Dermis blood vessel endothelial cell (primary cell): ENCODE data around the gene EIF3I. TPM values are rescaled to one million over a fixed set of nuclear protein-coding genes. Genes with fewer than 3 reads are reported as not detected.
A peak's percentile ranks its signal among the peaks of the same experiment; 100 is the strongest.

Source experiments
- DNase-seq: peaks from one replicate; pipeline ENCODE4 v3.0.0; 2010
- total RNA-seq: library from RNA; depleted of rRNA; stranded (reverse); fragments of >200 nt; gene quantifications from 2 replicates; pipeline ENCODE4 v1.2.3, GENCODE V29; 2014

The EIF3I gene
- total RNA-seq, 1 donor from 2014 or later, result 353 TPM

DNA sequence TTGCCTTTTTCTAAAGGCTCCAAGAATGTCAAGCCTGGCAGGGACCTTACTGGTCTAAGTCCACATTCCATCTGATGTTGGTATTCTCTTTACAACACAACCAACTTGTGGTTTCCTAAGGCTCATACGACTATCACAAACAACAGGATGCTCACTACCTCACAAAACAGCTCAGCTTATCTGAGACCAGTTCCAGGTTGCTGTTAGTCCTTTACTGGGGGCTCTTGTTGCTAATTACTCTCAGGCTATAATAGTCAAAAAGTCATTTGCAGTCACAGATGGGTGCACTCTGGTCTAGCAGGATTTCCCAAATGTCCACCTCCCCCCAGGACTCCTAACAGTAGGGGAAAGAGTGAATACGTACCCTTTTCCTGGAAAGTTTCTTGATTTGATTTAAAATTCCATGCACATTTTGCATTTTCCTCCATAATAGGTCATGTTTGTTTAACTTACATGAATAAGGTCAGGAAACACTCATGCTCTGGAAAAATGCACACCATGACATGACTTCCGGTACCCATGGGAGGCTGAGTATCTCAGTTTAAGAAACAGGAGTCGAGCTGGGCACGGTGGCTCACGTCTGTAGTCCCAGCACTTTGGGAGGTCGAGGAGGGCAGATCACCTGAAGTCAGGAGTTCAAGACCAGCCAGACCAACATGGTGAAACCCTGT is 44.8 kb downstream of the EIF3I start:
- peak; percentile 99 for DNase-seq

DNA sequence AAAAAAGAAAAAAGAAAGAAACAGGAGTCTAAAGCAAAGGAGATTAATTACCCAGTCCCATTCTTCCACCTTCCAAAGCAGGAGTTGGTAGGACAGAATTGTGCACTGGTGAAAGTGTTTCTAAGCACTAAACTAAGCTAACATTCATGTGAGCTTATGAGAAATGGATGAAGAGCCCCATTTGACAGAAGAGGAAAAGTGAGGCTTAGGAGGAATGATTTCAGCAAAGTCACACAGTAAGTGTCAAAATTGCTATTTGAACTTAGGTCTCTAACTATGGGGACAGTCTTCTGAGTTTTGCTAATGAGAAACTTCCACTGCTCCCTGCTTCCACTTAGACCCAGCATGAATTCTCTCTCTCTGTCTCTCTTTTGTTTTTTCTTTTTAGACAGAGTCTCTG is 47.5 kb downstream of the EIF3I start:
- DNase-seq, result no peak

DNA sequence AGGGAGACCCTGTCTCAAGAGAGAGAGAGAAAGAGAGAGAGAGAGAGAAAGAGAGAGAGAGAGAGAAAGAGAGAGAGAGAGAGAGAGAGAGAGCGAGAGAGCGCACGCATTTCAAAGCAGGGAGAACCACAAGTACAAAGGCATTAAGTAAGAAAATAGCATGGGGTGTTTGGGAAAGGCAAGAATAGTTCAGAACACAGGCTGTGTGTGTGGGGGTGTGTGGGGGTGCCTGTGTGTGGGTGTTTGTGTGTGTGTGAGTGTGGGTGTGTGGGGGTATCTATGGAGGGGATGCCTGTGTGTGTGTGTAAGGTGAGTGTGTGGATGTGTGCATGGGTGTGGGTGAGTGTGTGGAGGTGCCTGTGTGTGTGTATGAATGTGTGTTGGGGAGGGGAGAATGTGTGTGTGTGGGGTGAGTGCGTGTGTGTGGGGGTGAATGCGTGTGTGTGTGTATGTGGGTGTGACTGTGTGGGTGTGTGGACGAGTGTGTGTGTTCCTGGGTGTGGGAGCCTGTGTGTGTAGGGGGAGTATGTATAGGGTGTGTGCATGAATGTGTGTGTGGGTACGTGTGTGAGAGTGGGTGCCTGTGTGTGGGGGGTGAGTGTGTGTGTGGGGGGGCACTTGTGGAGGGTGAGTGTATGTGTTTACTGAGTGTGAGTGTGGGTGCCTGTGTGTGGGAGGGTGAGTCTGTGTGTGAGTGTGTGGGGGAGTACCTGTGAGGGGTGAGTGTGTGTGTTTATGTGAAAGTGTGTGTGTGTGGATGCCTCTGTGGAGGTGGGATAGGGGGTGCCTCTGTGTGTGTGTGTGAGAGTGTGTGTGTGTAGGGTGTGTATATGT is 50.6 kb downstream of the EIF3I start:
- DNase-seq, result no peak

DNA sequence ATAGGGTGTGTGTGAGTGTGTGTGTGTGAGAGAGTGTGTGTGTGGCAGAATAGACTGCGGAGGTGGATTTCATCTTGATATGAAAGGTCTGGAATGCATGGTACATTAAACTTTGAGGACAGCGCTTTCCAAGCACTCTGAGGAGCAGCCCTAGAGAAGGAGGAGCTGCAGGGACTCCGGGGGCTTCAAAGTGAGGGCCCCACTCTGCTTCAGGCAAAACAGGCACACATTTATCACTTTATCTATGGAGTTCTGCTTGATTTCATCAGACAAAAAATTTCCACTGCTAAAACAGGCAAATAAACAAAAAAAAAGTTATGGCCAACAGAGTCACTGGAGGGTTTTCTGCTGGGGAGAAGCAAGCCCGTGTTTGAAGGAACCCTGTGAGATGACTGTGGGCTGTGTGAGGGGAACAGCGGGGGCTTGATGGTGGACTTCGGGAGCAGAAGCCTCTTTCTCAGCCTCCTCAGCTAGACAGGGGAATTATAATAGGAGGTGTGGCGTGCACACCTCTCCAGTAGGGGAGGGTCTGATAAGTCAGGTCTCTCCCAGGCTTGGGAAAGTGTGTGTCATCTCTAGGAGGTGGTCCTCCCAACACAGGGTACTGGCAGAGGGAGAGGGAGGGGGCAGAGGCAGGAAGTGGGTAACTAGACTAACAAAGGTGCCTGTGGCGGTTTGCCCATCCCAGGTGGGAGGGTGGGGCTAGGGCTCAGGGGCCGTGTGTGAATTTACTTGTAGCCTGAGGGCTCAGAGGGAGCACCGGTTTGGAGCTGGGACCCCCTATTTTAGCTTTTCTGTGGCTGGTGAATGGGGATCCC is 51.4 kb downstream of the EIF3I start:
- DNase-seq, result peak; percentile 28

DNA sequence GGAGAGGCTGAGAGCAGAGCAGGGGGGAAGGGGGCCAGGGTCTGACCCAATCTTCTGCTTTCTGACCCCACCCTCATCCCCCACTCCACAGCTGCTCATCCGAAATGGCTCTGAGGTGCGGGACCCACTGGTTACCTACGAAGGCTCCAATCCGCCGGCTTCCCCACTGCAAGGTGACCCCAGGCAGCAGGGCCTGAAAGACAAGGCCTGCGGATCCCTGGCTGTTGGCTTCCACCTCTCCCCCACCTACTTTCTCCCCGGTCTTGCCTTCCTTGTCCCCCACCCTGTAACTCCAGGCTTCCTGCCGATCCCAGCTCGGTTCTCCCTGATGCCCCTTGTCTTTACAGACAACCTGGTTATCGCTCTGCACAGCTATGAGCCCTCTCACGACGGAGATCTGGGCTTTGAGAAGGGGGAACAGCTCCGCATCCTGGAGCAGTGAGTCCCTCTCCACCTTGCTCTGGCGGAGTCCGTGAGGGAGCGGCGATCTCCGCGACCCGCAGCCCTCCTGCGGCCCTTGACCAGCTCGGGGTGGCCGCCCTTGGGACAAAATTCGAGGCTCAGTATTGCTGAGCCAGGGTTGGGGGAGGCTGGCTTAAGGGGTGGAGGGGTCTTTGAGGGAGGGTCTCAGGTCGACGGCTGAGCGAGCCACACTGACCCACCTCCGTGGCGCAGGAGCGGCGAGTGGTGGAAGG is 52.6 kb downstream of the EIF3I start:
- DNase-seq, result no peak

DNA sequence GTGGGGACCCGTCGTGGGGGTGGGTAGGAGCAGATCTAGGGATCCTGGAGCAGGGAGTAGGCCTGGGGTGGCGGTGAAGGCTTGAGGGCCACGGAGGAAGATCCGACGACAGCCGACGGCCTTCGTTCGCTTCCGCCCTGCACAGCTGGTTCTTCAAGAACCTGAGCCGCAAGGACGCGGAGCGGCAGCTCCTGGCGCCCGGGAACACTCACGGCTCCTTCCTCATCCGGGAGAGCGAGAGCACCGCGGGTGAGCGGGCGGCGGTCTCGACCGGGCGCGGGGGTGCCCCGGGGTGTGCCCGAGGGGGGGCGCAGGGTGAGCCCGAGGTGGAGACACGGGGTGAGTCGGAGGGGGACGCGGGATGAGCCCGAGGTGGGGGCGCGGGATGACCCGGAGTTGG is 53.2 kb downstream of the EIF3I start:
- DNase-seq, result no peak

DNA sequence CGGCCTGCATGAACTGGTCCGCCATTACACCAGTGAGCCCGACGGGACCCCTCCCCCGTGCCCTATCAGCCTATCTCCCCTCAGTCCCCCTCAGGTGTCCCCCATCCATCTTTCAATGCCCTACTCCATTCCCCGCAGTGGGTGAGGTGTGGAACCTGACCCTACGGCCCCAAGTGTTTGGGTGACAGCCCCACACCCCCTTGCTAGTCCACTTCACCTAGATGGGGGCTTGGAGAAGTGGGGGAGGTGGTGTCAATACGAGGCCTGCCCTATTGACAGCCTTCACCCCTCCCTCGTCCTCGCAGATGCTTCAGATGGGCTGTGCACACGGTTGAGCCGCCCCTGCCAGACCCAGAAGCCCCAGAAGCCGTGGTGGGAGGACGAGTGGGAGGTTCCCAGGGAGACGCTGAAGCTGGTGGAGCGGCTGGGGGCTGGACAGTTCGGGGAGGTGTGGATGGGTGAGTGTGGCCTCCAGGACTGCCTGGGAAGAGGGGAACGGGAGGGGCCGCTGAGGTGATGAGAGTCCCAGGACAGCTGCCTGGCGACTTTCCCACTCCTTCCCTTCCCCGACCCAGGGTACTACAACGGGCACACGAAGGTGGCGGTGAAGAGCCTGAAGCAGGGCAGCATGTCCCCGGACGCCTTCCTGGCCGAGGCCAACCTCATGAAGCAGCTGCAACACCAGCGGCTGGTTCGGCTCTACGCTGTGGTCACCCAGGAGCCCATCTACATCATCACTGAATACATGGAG is 54.0 kb downstream of the EIF3I start:
- no peak for DNase-seq

Other genes starting within 250 kb of the EIF3I start
- gene KHDRBS1, start 208.5 kb upstream of the EIF3I start, total RNA-seq, result 60.9 and 143 TPM in 2 replicates
- 9.9 and 18.3 TPM in 2 replicates for gene TMEM39B, start 149.5 kb upstream of the EIF3I start, total RNA-seq
- gene KPNA6, start 114.4 kb upstream of the EIF3I start, total RNA-seq, result 34.4 and 50.3 TPM in 2 replicates
- 83.7 and 93.6 TPM in 2 replicates for gene TXLNA, start 42.7 kb upstream of the EIF3I start, total RNA-seq
- 10.8 and 16.8 TPM in 2 replicates for gene CCDC28B, start 21.8 kb upstream of the EIF3I start, total RNA-seq
- gene IQCC, start 16.7 kb upstream of the EIF3I start, total RNA-seq, result 1.0 and 1.2 TPM in 2 replicates
- not detected in 2 replicates for gene DCDC2B, start 13.3 kb upstream of the EIF3I start, total RNA-seq
- gene TMEM234, start 54 bp upstream of the EIF3I start, total RNA-seq, result 9.2 and 12.3 TPM in 2 replicates
- gene FAM167B, start 24.8 kb downstream of the EIF3I start, total RNA-seq, result 2.4 and 30.8 TPM in 2 replicates
- gene LCK, start 28.9 kb downstream of the EIF3I start, total RNA-seq, result 0.09 and 0.17 TPM in 2 replicates
- gene HDAC1, start 69.7 kb downstream of the EIF3I start, total RNA-seq, result 176 and 202 TPM in 2 replicates
- gene MARCKSL1, start 113.8 kb downstream of the EIF3I start, total RNA-seq, result 129 and 147 TPM in 2 replicates
- 0.88 and 2.0 TPM in 2 replicates for gene FAM229A, start 140.1 kb downstream of the EIF3I start, total RNA-seq
- 0.14 TPM in 1 of 2 replicates, not detected in the other for gene TSSK3, start 140.1 kb downstream of the EIF3I start, total RNA-seq
- 61.5 and 75.7 TPM in 2 replicates for gene BSDC1, start 172.0 kb downstream of the EIF3I start, total RNA-seq
- gene ZBTB8B, start 242.7 kb downstream of the EIF3I start, total RNA-seq, result under 0.01 TPM in 2 replicates